ENCODE data around the gene MBNL2.

MBNL2 gene

GRCh38 chr13:97235549-97236231 is 13.6 kb downstream of the MBNL2 start:
- DNase-seq: no peak

- DNase-seq: no peak
These were observed 15.3 kb downstream of the MBNL2 start for GRCh38 chr13:97237388-97237787.

GRCh38 chr13:97238432-97238831 is 16.3 kb downstream of the MBNL2 start:
- DNase-seq: no peak

- DNase-seq: no peak
These were observed 16.8 kb downstream of the MBNL2 start for GRCh38 chr13:97238883-97239282.

- no peak for DNase-seq
These were observed 17.2 kb downstream of the MBNL2 start for GRCh38 chr13:97239306-97239705.

- no peak for DNase-seq
These were observed 18.0 kb downstream of the MBNL2 start for GRCh38 chr13:97239943-97240787.

GRCh38 chr13:97240788-97241734 is 18.9 kb downstream of the MBNL2 start:
- no peak for DNase-seq

GRCh38 chr13:97241761-97242160 is 19.6 kb downstream of the MBNL2 start:
- no peak for DNase-seq

- no peak for DNase-seq
These were observed 20.8 kb downstream of the MBNL2 start for GRCh38 chr13:97242755-97243497.

GRCh38 chr13:97243915-97244781 is 22.0 kb downstream of the MBNL2 start:
- DNase-seq: no peak

GRCh38 chr13:97245011-97245410 is 22.9 kb downstream of the MBNL2 start:
- no peak for DNase-seq

GRCh38 chr13:97246596-97247158 is 24.5 kb downstream of the MBNL2 start:
- no peak for DNase-seq

- DNase-seq: no peak
These were observed 26.1 kb downstream of the MBNL2 start for GRCh38 chr13:97248243-97248642.

- DNase-seq: no peak
These were observed 27.1 kb downstream of the MBNL2 start for GRCh38 chr13:97249093-97249795.

- DNase-seq: no peak
These were observed 27.8 kb downstream of the MBNL2 start for GRCh38 chr13:97249796-97250495.

- DNase-seq: no peak
These were observed 28.4 kb downstream of the MBNL2 start for GRCh38 chr13:97250560-97250959.

GRCh38 chr13:97252735-97253134 is 30.6 kb downstream of the MBNL2 start:
- DNase-seq: no peak

- no peak for DNase-seq
These were observed 31.6 kb downstream of the MBNL2 start for GRCh38 chr13:97253581-97254293.

- no peak for DNase-seq
These were observed 32.7 kb downstream of the MBNL2 start for GRCh38 chr13:97254816-97255215.

Measured in CD4-positive, alpha-beta T cell treated with Interferon alpha-2 for 1 hour (primary cell).